Activated CD4-positive, alpha-beta memory T cell treated with anti-CD3 and anti-CD28 coated beads for 36 hours (primary cell): Measurements from ENCODE around the gene TESPA1. TPM values are rescaled to one million over a fixed set of nuclear protein-coding genes. Genes with fewer than 3 reads are reported as not detected.

ENCODE experiments used
- CTCF ChIA-PET: fragments of 350-600 bp; sonication (Branson Sonifier 250); formaldehyde crosslinking; loops from one replicate; lab custom pipeline; 2021; ENCODE audit warnings: antibody characterized with exemption, inconsistent platforms; lab: Charles Lee
- POLR2A ChIA-PET: fragments of 350-600 bp; sonication (Branson Sonifier 250); formaldehyde crosslinking; loops from one replicate; lab custom pipeline; 2021; ENCODE audit warnings: antibody characterized with exemption; lab: Charles Lee
- DNase-seq: peaks from one replicate; pipeline ENCODE4 v3.0.0-alpha.2; 2020
- H3K27ac Mint-ChIP-seq: one replicate; pipeline ENCODE4 v1.8.0; 2021; ENCODE audit warnings: mixed read lengths
- H3K27me3 Mint-ChIP-seq: one replicate; pipeline ENCODE4 v1.8.0; 2021; ENCODE audit warnings: mixed read lengths
- H3K36me3 Mint-ChIP-seq: one replicate; pipeline ENCODE4 v1.8.0; 2021; ENCODE audit warnings: mixed read lengths
- H3K4me1 Mint-ChIP-seq: one replicate; pipeline ENCODE4 v1.8.0; 2021; ENCODE audit warnings: low read depth, mixed read lengths
- H3K4me3 Mint-ChIP-seq: one replicate; pipeline ENCODE4 v1.8.0; 2021; ENCODE audit warnings: mild to moderate bottlenecking, mixed read lengths
- H3K9me3 Mint-ChIP-seq: one replicate; pipeline ENCODE4 v1.8.0; 2021; ENCODE audit warnings: mixed read lengths
- intact Hi-C: fragments of 100-400 bp; cut with micrococcal nuclease; formaldehyde crosslinking; loops from one replicate; pipeline ENCODE4 v1.15.1; 2023
- total RNA-seq, 2 experiments: library from RNA; stranded (reverse); gene quantifications; one replicate each; pipeline ENCODE4 v1.2.3, GENCODE V29; 2021

The TESPA1 gene
- total RNA-seq, 2 experiments from 2014 or later = 73.9 to 74.8 TPM

GRCh38 chr12:54932038-54932437 is 52.5 kb downstream of the TESPA1 start:
- CTCF ChIA-PET = no interaction called here

GRCh38 chr12:54929998-54930397 is 54.6 kb downstream of the TESPA1 start:
- Mint-ChIP-seq H3K4me1 (peaks cover 32% of the 10 kb centered on the region), H3K36me3 (peaks cover 28% of the 10 kb centered on the region), H3K27ac (no peak overlapping the region), H3K27me3 (no peaks in the 10 kb centered on the region), H3K4me3 (no peak overlapping the region), H3K9me3 (peaks cover 19% of the 10 kb centered on the region)
- no peak for DNase-seq
- CTCF ChIA-PET = no interaction called here
- intact Hi-C loops = loop anchor here (10.0 kb wide), 1 partner anchor 515 kb away; the partner anchor contains the start of gene ITGA5
- POLR2A ChIA-PET = no interaction called here

More at GRCh38 chr12:54932038-54932437, 52.5 kb downstream of the TESPA1 start:
- H3K4me3 Mint-ChIP-seq = no peak overlapping the region
- DNase-seq = no peak
- no peaks in the 10 kb centered on the region for H3K27me3 Mint-ChIP-seq
- POLR2A ChIA-PET = no interaction called here
- peaks cover 52% of the 10 kb centered on the region for H3K4me1 Mint-ChIP-seq
- peaks cover 28% of the 10 kb centered on the region for H3K36me3 Mint-ChIP-seq
- H3K27ac Mint-ChIP-seq = peak overlapping the region; percentile 30
- peaks cover 25% of the 10 kb centered on the region for H3K9me3 Mint-ChIP-seq
- intact Hi-C loops = loop anchor here (10.0 kb wide), 1 partner anchor 517 kb away; the partner anchor contains the start of gene ITGA5

DNA sequence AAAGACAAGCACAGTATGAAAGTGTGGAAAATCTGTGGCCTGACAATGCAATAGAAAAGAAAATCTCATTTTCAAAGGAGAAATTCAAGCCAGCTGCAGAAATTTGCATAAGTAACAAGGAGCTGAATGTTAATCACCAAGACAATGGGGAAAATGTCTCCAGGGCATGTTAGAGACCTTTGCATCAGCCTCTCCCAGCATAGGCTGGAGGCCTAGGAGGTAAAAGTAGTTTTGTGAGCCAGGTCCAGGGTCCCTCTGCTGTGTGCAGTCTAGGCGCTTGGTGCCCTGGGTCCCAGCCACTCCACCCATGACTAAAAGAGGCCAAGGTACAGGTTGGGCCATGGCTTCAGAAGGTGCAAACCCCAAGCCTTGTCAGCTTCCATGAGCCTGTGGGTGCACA is 58.3 kb downstream of the TESPA1 start:
- H3K4me3 Mint-ChIP-seq = no peak overlapping the region
- peaks cover 17% of the 10 kb centered on the region for H3K9me3 Mint-ChIP-seq
- no peak overlapping the region for H3K27ac Mint-ChIP-seq
- DNase-seq = no peak
- H3K27me3 Mint-ChIP-seq = no peaks in the 10 kb centered on the region
- ChIA-PET CTCF (no interaction called here), POLR2A (no interaction called here)
- intact Hi-C loops = no loop called here
- H3K36me3 Mint-ChIP-seq = peaks cover 19% of the 10 kb centered on the region
- peaks cover 4% of the 10 kb centered on the region for H3K4me1 Mint-ChIP-seq

- no peaks in the 10 kb centered on the region for H3K27me3 Mint-ChIP-seq
- H3K4me3 Mint-ChIP-seq = no peak overlapping the region
- peaks cover 8% of the 10 kb centered on the region for H3K9me3 Mint-ChIP-seq
- H3K36me3 Mint-ChIP-seq = peaks cover 9% of the 10 kb centered on the region
- POLR2A ChIA-PET = no interaction called here
- no peak for DNase-seq
- no peak overlapping the region for H3K27ac Mint-ChIP-seq
- CTCF ChIA-PET = no interaction called here
- intact Hi-C loops = no loop called here
- H3K4me1 Mint-ChIP-seq = no peaks in the 10 kb centered on the region
Observed at GRCh38 chr12:54924972-54925707, 59.4 kb downstream of the TESPA1 start.

DNA sequence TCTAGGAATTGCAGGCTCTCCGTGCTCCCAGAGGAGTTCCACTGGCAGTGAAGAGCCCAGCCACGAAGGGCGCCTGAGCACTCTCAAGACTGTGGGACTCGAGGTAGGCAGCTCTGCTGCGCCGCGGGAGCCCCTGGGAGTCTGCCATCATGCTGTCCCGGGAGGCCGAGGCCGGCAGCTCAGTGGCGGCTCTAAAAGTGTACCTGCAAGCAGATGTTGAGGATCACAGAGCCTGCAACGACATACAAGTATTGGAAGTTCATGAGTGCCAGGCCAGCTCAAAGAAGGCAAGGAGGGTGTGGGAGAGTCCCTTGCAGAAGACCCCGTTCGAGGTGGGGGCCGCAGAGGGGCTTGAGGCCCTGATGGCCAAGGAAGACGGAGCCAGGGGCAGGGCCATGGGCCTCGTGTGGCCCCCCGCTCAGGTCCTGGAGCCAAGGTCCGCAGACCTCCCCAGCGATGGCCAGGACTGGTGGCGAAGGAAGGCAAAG is 67.5 kb downstream of the TESPA1 start:
- intact Hi-C loops = no loop called here
- peaks cover 5% of the 10 kb centered on the region for H3K9me3 Mint-ChIP-seq
- DNase-seq = no peak
- H3K27ac Mint-ChIP-seq = no peak overlapping the region
- ChIA-PET POLR2A (no interaction called here), CTCF (interaction anchor here (1.0 kb wide), 1 partner anchor 168 kb away, joined by 3 read pairs; no protein-coding TSS in a partner anchor)
- H3K27me3 Mint-ChIP-seq = no peaks in the 10 kb centered on the region
- no peaks in the 10 kb centered on the region for H3K36me3 Mint-ChIP-seq
- H3K4me3 Mint-ChIP-seq = no peak overlapping the region
- no peaks in the 10 kb centered on the region for H3K4me1 Mint-ChIP-seq

Other genes starting within 250 kb of the TESPA1 start
- gene MUCL1, start 130.2 kb downstream of the TESPA1 start, total RNA-seq = not detected
- not detected for gene NEUROD4, start 35.2 kb upstream of the TESPA1 start, total RNA-seq
- not detected for gene OR9K2, start 141.6 kb upstream of the TESPA1 start, total RNA-seq
- not detected for gene OR10A7, start 236.3 kb upstream of the TESPA1 start, total RNA-seq